Retina (tissue), 1 donor: Measurements from ENCODE around the gene CNDP1.

Experiments used
- DNase-seq: peaks from one replicate; pipeline ENCODE4 v3.0.0-alpha.2; 2016

The CNDP1 gene

DNA sequence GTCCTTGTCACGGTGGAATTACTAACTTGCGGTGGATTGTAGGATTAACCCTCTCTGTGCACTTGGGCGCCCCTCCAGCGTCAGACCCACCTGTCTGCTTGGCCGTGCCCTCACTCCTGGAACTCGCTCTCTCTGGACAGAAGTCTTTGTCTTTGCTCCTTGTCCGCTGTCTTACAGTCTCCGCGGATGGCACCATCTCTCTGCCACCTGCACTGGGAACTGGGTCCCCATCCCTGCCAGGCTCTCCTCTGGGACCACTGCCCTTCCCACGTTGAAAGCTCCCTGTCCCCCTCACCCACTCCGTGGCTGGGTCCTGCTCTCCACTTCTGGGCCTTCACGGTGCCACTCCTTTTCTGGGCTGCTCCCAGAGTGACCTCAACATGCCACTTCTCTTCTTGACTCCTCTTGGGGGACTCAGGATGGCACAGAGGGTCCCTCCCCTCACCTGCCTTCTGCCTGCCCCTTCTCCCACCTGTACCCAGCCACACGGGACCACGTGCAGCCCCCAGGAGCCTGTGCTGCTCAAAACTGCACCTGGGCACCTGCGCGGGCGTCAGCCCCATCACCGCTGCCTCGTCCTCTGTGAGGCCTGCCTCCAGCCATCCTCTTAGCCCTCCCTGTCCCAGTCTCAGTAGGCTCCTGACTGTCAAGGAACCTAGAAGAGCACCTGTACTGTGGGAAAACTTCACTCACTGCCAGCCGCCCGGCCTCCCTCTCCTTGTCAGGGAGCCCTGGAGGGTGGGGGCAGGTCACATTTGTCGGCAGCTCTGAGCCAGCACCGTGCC lies 27.0 kb upstream of the CNDP1 start:
- DNase-seq: no peak

DNA sequence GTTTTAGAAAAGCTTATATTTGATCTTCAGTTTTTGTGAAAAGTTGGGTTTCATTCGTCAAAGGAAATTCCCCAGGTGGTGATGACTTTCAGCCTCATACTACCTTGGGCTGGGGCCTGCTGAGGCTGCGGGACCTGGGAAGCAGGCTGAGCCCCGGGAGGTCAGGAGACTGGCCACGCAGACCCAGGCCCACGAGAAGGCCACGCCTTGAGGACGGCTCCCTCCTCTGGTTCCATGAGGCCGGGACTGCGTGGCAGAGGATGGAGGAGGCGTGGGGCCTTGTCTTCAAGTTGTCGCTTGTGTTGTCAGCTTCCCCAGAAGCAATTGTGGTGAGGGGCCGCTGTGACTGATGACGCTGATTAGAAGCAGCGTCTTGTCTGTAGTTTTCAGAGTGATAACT lies 26.4 kb upstream of the CNDP1 start:
- DNase-seq: no peak

DNA sequence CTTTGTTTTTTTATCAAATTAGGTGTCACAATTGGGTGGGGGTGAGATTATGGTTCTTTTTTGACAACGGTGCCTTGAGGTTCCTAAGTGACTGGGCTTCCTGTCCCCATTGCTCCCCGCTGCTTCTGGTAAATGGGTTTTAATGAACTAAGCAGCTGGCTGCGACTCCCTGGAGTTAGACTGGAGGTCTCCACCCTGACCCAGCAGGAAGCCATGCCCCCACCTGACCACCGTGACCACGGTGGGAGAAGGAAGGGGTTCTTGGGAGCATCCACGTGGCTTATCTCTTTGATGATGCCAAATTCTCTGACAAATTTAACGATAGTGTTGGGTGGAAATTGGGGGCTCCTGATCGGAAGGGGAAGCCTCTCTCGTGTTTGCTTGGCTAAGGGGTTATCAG lies 25.9 kb upstream of the CNDP1 start:
- DNase-seq: no peak

DNA sequence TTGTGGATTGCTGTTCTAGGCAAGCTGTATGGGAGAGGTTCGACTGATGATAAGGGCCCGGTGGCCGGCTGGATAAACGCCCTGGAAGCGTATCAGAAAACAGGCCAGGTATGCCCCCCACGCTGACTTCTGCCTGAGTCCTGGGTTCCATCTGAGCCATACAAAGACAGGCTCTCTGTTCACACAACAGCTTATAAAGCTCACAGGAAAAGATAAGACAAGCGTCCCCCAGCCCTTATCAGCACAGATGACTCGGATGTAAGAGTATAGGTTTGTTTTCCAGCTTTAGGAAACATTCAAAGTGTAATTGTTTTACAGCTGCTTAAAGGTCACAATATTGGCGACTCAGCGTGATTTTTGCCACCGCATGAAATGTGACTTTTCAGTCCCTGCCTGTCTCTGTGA lies 25.5 kb upstream of the CNDP1 start:
- DNase-seq: no peak

DNA sequence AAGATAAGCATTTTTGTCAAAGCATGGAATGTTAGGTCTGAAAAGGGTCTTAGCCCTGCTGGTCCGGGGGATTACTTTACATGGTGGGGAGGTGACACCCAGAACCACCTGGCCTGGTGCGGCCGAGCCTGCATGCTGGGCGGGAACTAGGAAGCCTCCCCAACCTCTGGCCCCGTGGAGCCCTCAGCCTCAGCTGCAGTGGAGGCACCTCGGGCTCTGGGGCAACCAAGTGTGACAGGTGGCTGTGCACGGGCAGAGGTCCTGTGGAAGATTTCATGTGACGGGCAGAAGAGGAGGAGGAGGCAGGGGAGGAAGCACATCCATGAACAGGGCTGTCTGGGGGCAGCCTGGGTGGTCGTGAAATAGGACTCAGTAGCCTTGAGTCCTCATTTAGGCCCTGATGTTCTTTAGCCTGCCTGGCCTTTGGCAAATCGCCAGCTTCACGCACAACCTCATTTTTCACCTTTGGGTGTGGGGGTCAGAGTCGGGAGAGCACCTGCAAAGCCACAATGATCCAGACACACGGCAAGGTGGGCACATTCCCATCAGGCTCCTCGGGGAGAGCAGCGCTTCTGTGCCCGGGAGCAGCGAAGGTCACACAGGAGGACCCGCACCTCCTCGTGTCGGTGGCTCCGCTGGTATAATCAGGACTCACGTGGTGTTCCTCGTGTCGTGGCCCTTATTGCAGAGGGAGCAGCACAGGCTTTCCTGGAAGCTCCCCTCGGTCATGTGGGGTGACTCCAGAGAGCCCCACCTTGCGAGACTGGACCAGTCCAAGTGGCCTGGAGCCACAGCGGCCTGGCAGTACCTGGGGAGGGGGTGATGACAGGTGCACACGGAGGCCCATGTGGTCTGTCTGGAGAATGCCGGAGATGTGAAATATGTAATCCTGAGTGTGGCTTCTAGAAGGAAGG lies 24.2 kb upstream of the CNDP1 start:
- no peak for DNase-seq

DNA sequence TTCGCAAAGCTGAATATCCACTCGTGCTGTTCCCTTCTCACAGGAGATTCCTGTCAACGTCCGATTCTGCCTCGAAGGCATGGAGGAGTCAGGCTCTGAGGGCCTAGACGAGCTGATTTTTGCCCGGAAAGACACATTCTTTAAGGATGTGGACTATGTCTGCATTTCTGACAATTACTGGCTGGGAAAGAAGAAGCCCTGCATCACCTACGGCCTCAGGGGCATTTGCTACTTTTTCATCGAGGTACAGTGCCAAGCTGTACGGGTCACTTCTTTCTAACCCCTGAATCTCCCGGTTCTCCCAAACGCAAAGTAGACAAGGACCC lies 23.6 kb upstream of the CNDP1 start:
- DNase-seq: no peak

DNA sequence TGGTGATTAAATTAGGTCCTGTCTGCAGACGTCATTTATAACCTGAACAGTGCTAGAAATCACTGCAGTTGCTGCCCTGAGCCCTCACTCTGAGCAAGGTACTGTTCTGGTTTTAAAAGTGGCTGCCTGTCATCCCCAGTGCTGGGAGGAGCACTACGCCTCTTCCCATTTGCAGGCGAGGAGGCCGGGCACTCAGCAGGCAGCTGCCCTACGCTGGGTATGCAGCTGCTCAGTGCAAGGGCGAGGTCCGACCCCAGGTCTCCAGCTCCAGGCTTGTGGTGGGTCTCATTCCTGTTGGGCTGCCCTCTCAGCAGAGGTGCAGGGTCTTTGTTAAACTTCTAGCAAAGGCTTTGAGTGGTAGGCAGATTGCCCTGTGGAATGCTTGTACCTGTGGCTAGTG lies 22.5 kb upstream of the CNDP1 start:
- no peak for DNase-seq

DNA sequence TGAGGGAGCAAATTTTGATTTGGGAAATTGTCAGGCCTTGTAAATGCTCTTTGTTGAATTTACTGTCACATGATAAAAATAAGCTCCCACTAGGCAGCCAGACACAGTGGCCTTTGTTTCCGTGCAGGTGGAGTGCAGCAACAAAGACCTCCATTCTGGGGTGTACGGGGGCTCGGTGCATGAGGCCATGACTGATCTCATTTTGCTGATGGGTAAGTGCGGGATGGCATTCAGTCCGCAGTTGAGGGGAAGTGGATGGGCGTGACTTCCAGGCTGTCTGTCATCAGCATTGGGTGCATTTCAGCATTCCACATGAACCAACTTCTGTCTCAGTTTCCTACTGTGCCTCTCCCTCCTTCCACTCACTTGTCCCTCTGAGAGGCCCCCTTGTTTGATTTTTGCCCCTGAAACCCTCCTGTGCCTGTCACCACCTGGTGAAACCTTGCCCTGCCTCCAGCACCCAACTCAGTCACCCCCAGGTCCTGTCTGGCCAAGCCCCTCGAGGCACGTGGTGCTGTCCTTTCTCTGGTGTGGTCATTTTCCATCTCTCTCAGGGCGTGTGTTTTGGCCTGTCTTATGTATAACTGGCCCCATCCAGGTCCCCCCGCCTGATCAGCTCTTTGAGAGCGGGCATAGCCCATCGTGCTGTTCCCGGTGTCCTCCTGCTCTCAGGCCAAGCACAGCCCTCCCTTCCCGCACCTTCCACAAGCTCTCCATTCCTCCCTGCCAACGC lies 21.8 kb upstream of the CNDP1 start:
- no peak for DNase-seq

DNA sequence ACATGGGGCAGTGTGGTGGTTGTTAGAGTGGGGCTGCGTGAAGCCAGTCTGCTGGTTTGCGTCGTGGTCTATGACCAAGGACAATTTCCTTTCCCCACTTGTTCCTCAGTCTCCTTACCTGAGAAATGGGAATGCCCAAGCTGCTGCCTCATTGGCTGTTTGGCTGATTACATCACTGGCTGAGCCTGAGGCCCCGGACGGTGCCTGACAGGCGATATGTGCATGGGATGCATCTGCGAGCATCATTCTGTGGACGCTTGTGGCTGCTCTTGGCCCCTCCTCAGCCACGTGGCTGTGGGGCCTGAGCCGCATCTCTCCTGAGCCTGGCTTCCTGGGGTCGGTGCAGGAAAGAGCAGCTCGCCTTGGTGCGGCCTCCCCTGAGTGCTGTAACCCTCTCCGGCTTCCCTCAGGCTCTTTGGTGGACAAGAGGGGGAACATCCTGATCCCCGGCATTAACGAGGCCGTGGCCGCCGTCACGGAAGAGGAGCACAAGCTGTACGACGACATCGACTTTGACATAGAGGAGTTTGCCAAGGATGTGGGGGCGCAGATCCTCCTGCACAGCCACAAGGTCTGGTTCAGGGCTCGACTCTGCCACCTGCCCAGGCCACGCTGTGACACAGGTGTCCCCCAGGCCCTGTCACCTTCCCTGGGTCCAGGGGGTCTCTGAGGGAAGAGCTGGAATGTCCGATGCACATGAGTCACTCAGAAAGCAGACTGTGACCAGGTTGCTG lies 21.0 kb upstream of the CNDP1 start:
- DNase-seq: no peak

DNA sequence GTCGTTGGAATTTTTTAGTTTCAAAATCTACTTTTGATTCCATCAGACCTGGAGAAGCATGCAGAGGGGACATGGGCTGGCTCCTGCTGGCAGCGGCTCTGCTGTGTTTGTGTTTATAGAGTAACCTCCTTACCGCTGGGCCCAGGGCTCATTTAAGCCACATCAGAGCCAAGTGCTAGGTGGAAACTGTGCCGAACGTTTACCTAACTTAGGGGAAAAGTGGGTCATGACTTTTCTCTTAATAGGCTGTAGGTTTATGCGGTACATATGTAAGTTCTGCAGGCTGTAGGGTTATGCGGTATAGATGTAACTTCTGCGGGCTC lies 20.5 kb upstream of the CNDP1 start:
- DNase-seq: no peak

DNA sequence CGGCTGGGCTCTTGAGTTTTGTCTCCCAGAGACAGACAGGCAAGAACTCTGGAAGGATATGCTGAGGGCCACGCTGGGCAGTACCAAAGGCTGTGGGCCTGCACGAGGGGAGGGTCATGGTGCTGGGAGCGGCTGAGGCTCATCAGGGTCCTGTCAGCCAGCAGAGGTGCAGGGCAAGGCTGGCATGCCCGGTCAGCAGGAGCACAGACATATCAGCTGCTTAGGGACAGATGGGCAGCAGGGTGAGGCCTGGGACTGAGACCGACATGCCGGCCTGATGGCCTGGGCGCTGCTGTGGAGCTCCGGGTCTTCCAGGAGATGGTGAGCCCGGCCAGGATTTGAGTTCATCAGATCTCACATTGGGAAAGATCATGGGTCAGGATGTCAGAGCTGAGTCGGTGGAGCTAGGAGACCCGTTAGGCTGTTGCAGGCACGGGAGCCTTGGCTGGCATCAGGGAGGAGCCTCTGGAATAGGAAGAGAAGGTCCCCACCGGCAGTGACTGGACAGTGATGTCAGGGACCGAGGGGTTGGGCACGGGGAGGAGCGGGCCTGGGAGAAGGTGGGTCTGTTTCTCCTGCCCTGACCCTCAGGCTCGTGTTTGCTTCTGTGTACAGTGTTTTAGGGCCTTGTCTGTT lies 19.3 kb upstream of the CNDP1 start:
- no peak for DNase-seq

DNA sequence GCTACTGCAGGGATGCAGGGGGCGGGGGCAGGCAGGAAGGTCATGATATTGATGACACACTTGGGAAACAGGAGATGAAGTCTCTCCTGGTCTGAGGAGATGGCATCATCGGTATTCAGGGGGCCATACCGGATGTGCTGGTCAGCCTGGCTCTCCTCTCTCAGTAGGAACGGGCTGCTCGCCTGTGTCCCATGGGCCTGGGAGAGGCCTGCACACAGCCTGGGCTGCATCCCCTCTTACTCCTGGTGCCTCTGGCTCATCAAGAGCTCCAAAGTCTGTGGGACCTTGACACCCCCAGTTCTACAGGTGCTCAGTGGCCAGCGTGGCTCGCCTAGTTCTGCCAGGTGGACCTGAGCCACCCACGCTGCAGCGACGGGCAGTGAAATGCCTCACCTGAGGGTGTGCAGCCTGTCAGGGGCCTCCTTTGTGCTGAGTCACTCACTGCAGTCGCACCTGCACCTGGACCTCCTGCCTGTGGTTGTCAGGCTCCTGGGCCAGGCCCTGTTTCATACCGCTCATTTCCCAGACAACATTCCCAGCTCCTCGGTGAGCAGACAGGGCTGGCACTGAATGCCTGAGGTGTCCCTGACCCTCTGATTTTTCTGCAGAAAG lies 18.6 kb upstream of the CNDP1 start:
- DNase-seq: no peak

DNA sequence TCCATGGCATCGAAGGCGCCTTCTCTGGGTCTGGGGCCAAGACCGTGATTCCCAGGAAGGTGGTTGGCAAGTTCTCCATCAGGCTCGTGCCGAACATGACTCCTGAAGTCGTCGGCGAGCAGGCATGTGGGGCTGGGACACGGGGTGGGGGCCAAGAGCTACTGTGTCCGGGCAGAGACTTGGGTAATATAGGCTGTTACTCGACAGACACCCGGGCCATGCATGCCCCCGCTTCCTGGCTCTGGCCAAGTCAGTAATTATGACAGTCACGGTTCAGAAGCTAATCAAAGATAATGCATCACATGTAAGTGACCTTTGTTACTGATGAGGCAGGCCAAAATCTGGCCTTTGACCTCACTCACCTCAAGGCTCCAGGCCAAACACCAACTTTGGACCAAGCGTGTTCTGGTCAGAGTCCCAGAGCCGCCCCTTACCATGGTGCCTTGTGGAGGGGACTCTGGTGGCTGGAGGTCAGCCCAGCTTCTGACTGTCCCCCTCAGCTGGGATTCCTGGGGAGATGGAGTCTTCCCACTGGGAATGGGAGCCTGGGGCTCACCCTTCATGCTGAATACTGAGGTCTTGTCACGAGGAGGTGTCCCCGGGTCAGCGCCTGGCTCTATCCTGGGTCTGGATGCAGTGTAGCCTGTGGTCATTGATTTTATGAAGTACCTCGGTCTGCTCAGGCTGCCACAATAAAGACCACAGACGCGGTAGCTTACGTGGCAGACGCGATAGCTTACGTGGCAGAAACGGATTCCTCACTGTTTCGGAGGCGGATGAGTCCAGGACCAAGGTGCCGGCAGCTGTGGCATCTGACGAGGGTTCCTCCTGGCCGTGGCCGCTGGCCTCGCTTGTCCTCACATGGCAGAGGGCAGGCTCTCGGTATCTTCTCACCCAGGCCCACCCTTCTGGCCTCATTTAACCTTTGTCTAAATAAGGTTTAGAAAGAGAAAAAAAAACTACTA lies 17.7 kb upstream of the CNDP1 start:
- DNase-seq: no peak

DNA sequence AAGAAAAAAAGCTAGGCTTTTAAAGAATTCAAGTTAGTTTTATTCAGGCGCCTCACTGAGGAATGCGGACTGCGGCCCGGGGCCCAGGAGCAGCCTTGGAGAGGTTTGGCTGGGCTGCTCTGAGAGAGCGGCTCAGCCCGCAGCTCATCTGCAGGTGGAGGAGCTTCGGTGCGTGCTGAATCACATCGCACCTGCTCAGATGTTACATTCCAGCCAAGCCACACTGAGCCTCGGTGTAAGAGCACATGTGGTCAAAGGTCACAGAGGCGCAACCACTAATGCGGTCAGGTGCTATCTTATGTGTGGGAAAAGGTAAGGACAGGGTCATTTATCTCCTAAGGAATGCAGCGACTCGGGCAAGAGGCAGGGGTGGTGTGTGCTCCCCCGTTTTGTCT lies 17.1 kb upstream of the CNDP1 start:
- no peak for DNase-seq

DNA sequence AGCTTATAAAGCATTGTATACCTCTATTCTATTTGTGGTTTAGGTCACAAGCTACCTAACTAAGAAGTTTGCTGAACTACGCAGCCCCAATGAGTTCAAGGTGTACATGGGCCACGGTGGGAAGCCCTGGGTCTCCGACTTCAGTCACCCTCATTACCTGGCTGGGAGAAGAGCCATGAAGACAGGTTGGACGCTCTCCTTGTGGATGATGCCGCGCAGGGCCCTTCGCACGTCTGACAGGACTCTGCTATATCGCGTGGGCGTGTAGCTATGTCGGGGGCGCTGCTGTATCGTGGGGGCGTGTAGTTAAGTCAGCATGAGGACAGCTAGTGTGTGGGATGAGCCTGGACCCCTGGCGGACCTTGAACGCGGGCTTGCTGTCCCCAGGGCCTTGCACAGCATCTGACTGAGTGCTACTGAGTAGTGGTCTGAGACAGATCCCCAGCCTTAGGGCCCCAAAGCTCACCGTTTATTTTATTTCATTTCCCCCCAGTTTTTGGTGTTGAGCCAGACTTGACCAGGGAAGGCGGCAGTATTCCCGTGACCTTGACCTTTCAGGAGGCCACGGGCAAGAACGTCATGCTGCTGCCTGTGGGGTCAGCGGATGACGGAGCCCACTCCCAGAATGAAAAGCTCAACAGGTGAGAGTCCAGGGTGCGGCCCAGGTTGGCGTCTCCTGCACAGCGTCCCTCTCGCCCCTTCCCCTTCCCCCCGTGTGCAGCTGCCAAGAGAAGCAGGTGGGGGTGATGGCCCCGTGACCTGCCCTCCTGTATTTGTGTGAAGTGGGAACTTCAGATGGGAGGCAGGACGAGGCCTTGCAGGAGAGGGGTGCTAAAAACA lies 15.6 kb upstream of the CNDP1 start:
- DNase-seq: no peak

DNA sequence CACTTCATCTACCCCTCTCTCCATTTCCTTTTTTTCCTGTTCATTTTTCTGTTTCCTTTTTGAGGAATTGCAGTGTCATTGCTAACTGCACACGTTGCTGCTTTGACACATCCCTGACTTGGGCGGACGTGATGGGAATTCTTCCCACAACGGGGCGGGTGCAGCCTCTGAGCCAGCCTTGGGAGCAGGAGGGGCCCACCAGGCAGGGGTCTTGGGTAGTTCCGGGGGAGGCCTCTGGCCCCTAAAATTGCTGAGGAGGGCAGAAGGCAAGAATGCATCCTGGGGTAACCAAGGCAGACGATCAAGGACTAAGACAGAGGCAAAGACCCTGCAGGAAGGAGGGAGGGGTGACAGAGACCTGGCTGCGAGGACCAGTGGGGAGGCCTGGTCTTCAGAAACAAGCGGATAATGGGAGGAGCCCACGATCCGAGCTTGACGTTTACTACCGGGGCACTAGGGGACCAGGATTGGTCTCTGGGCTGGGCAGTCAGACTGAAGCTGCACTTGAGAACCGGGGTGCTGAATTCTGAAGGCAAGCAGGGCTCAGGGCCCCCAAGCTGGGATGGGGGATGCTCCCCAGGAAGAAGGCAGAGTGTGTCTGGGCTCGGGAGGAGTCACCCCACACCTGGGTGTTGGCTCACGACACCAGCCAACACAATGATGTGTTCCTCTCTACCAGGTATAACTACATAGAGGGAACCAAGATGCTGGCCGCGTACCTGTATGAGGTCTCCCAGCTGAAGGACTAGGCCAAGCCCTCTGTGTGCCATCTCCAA lies 14.8 kb upstream of the CNDP1 start:
- DNase-seq: no peak

DNA sequence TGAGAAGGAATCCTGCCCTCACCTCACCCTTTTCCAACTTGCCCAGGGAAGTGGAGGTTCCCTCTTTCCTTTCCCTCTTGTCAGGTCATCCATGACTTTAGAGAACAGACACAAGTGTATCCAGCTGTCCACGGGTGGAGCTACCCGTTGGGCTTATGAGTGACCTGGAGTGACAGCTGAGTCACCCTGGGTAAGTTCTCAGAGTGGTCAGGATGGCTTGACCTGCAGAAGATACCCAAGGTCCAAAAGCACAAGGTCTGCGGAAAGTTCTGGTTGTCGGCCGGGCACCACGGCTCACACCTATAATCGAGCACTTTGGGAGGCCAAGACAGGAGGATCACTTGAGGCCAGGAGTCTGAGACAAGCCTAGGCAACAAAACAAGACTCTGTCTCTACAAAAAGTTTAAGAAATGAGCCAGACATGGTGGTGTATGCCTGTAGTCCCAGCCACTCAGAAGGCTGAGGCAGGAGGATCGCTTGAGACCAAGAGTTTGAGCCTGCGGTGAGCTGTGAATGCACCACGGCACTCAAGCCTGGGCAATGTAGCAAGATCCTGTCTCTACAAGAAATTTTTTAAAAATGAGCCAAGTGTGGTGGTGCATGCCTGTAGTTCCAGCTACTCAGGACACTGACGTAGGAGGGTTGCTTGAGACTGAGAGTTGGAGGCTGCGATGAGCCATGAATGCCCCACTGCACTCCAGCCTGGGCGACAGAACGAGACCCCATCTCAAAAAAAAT lies 14.0 kb upstream of the CNDP1 start:
- DNase-seq: no peak

DNA sequence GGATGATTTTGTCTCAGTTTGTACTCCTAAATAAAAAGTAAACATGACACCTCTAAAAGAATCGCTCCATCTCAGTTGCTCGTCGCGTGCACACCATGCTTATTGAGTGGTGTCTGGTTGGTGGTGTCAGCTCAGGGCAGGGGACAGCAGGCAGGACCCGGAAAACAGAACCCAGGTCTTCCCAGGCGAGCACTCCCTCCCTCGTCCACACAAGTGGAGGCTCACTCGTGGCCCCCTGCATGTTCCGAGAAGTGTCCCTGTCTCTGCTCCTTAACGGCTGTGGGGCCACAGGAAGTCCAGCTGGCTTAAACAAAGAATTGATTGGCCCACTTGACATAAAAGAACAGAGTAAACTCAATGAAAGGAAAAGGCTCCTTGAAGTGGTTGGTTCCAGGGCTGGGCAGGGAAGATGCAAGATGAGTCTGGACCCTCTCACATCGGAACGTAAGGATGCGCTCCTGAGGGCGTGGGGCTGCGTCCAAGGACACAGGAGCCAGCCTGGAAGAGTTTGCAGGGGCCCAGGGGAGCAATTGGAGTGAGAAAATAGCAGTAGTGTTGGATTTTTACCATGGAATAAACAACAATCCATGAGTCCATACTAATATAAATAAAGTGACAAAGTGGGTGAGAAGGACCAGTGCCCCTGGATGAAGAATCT lies 13.1 kb upstream of the CNDP1 start:
- DNase-seq: no peak
